Endothelial cell of umbilical vein (primary cell): ENCODE results near the gene KRT3. TPM values are rescaled to one million over a fixed set of nuclear protein-coding genes. Genes with fewer than 3 reads are reported as not detected.

Experiments used
- BruUV-seq: library from RNA; stranded (reverse); fragments of 400-500 nt; replicated peaks from 2 replicates; lab custom pipeline; 2021; lab: Mats Ljungman, UMichigan
- CTCF ChIA-PET: fragments of 300-600, 350-600 bp; sonication (Branson Sonifier 250); formaldehyde crosslinking; loops from one replicate; lab custom pipeline; 2021; ENCODE audit warnings: antibody characterized with exemption, inconsistent platforms; lab: Charles Lee
- POLR2A ChIA-PET: fragments of 300-600, 350-600 bp; sonication (Branson Sonifier 250); formaldehyde crosslinking; loops from one replicate; lab custom pipeline; 2021; ENCODE audit warnings: antibody characterized with exemption, inconsistent platforms; lab: Charles Lee
- DNase-seq: peaks from one replicate; pipeline ENCODE4 v3.0.0-alpha.2; 2011; ENCODE audit warnings: low read depth, low spot score
- FAIRE-seq: peaks from 2 replicates; lab custom pipeline; 2011; peaks lifted over from hg19 to GRCh38; lab: Jason Lieb, UNC
- H2AFZ ChIP-seq: 2 replicates; pipeline ENCODE4 v1.6.0; 2012; ENCODE audit warnings: low read depth, low read length, control low read depth, inconsistent platforms
- H3K27ac ChIP-seq: 2 replicates; pipeline ENCODE4 v1.5.1; 2011; ENCODE audit warnings: low read depth, mild to moderate bottlenecking, control low read depth, low read length, moderate library complexity; ENCODE audit not compliant: insufficient read depth
- H3K27me3 ChIP-seq, 2 experiments: 2 replicates each; pipeline versions ENCODE4 v1.6.0 to v1.6.1; 2011; ENCODE audit warnings: low read length in 2 of 2, mixed read lengths in 1 of 2; ENCODE audit not compliant: control insufficient read depth in 2 of 2, insufficient read depth in 2 of 2
- H3K36me3 ChIP-seq, 2 experiments: 2 replicates in 1 of 2; 3 replicates in 1 of 2; pipeline ENCODE4 v1.5.1; 2011; ENCODE audit warnings: low read length in 2 of 2, mild to moderate bottlenecking in 1 of 2, moderate library complexity in 1 of 2; ENCODE audit not compliant: control insufficient read depth in 2 of 2, insufficient read depth in 2 of 2; ENCODE audit errors: extremely low read depth in 1 of 2
- H3K4me1 ChIP-seq: 3 replicates; pipeline ENCODE4 v1.5.1; 2011; ENCODE audit warnings: mild to moderate bottlenecking, low read length; ENCODE audit not compliant: control insufficient read depth, insufficient read depth; ENCODE audit errors: extremely low read depth
- H3K4me2 ChIP-seq: 2 replicates; pipeline ENCODE4 v1.6.1; 2011; ENCODE audit warnings: low read length, control low read depth, mixed read lengths; ENCODE audit not compliant: insufficient read depth
- H3K4me3 ChIP-seq, 3 experiments: fragments of 200-600 bp in 1 of 3; sonication (generic), shearing (Covaris generic) in 1 of 3; replicated peaks in 1 of 3; 2 replicates each; pipeline ENCODE4 v1.5.1; 2011 to 2016; ENCODE audit warnings: control low read depth in 3 of 3, low read length in 3 of 3, mild to moderate bottlenecking in 2 of 3, inconsistent platforms in 1 of 3, low read depth in 1 of 3, moderate library complexity in 1 of 3; ENCODE audit not compliant: insufficient read depth in 1 of 3
- H3K79me2 ChIP-seq: 2 replicates; pipeline ENCODE4 v1.6.0; 2012; ENCODE audit warnings: low read length, inconsistent platforms; ENCODE audit not compliant: control insufficient read depth, insufficient read depth
- H3K9ac ChIP-seq: replicated peaks from 2 replicates; pipeline ENCODE3; 2011; ENCODE audit warnings: low read length, control low read depth; ENCODE audit not compliant: insufficient read depth; ENCODE audit errors: extremely low read depth
- H3K9me1 ChIP-seq: replicated peaks from 3 replicates; pipeline ENCODE4 v1.6.0; 2011; ENCODE audit warnings: mild to moderate bottlenecking, low read length; ENCODE audit not compliant: control insufficient read depth, insufficient read depth; ENCODE audit errors: extremely low read depth
- H3K9me3 ChIP-seq: replicated peaks from 2 replicates; pipeline ENCODE4 v1.5.1; 2012; ENCODE audit warnings: low read length, inconsistent platforms; ENCODE audit not compliant: control insufficient read depth, insufficient read depth
- H4K20me1 ChIP-seq: replicated peaks from 2 replicates; pipeline ENCODE3; 2011; ENCODE audit warnings: mild to moderate bottlenecking, low read length; ENCODE audit not compliant: control insufficient read depth, insufficient read depth; ENCODE audit errors: extremely low read depth
- CTCF ChIP-seq, 2 donors: IDR thresholded peaks; 1 replicate in 1 of 2; 2 replicates in 1 of 2; pipeline ENCODE4 v1.5.1; 2011; ENCODE audit warnings: low read length in 2 of 2, mild to moderate bottlenecking in 2 of 2, moderate library complexity in 2 of 2, control low read depth in 1 of 2, inconsistent platforms in 1 of 2, low read depth in 1 of 2; ENCODE audit not compliant: insufficient read depth in 1 of 2; ENCODE audit errors: extremely low read depth in 1 of 2
- EZH2 ChIP-seq: IDR thresholded peaks from 2 replicates; pipeline ENCODE4 v1.6.1; 2012; ENCODE audit warnings: borderline replicate concordance, low read depth, mild to moderate bottlenecking, moderate library complexity, low read length, inconsistent platforms; ENCODE audit not compliant: severe bottlenecking
- FOS ChIP-seq: IDR thresholded peaks from 2 replicates; pipeline ENCODE4 v1.6.1; 2011; ENCODE audit warnings: mild to moderate bottlenecking, low read length, moderate library complexity, borderline replicate concordance; ENCODE audit not compliant: insufficient read depth
- GATA2 ChIP-seq: IDR thresholded peaks from 2 replicates; pipeline ENCODE4 v1.7.0; 2011; ENCODE audit warnings: low read depth, mild to moderate bottlenecking, moderate library complexity, mixed read lengths, low read length; ENCODE audit not compliant: insufficient read length, insufficient read depth
- JUN ChIP-seq: IDR thresholded peaks from 2 replicates; pipeline ENCODE4 v1.6.1; 2011; ENCODE audit warnings: borderline replicate concordance, low read depth; ENCODE audit not compliant: insufficient read length, insufficient read depth
- MYC ChIP-seq: IDR thresholded peaks from one replicate; pipeline ENCODE4 v1.6.1; 2011; ENCODE audit warnings: mild to moderate bottlenecking, low read depth, low read length
- POLR2A ChIP-seq: IDR thresholded peaks from 2 replicates; pipeline ENCODE4 v1.6.1; 2012; ENCODE audit warnings: low read depth, mild to moderate bottlenecking, control low read depth, low read length
- POLR2AphosphoS5 ChIP-seq: IDR thresholded peaks from 2 replicates; pipeline ENCODE4 v1.6.1; 2012; ENCODE audit warnings: low read depth, mild to moderate bottlenecking, control low read depth, low read length, moderate library complexity; ENCODE audit not compliant: insufficient read depth
- dilution Hi-C: fragments of 300-500 bp; cut with MboI; formaldehyde crosslinking; loops from one replicate; pipeline ENCODE4 v1.15.0; 2019; ENCODE audit warnings: low sequenced_read_pairs; ENCODE audit not compliant: extremely low pct_ligation_motif_present
- intact Hi-C: fragments of 100-400 bp; cut with micrococcal nuclease; formaldehyde crosslinking; loops from one replicate; pipeline ENCODE4 v1.10.0; 2022
- polyA plus RNA-seq, 4 experiments: library from polyadenylated mRNA; depleted of rRNA in 3 of 4; stranded (reverse) in 3 of 4; unstranded in 1 of 4; fragments of >200 nt; gene quantifications; 2 replicates each; pipeline versions ENCODE4 v1.2.1 to v1.2.3, GENCODE V29; 2011 to 2012; ENCODE audit warnings: missing spikeins in 1 of 4
- total RNA-seq: library from RNA; stranded (reverse); gene quantifications from 2 replicates; pipeline ENCODE4 v1.2.3, GENCODE V29; 2021
- TF ChIP-seq, protein P1 (sequence below): IDR thresholded peaks from 2 replicates; pipeline ENCODE4 v1.6.1; 2011; ENCODE audit not compliant: insufficient read depth, insufficient read length

KRT3 gene
- total and polyA plus RNA-seq, 2 donors (not counting 3 experiments of a cell fraction or from before 2014, with no cell fraction given) = not detected

DNA sequence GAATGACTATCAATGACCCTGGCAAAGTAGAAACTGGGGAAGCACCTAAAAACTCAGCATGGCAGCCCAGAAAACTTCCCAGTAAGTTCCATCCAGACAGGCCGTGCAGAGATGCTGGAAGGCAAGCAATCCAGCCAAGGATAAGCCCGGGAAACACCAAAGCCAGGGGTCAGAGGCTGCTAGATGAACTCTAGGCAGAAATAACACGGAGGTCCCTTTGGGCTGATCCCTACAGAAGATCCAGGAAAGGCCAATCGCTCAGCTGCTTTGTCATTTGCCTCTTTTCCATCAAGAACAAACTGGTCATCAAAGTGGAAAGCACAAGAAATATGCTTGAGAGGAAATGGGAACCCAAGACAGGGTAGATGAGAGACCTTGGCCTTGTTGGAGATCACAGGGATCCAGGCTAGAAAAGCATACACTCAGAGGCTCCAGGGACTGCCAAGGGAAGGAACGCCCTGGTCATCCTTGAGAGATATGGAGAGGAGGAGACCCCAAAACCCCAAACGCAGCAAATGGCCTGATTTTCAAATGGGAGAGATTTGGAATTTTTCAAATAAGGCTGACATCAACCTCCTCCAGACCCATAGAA lies 31.7 kb upstream of the KRT3 start:
- no TSS peak for BruUV-seq
- H2AFZ ChIP-seq = no peak overlapping the region
- intact Hi-C loops (no loop called here), dilution Hi-C loops (no loop called here)
- no peak overlapping the region for H3K4me2 ChIP-seq
- FAIRE-seq = no peak
- no peaks in the 10 kb centered on the region for H4K20me1 ChIP-seq
- H3K4me1 ChIP-seq = no peaks in the 10 kb centered on the region
- no peaks in the 10 kb centered on the region for H3K9me1 ChIP-seq
- DNase-seq = no peak
- ChIA-PET POLR2A (no interaction called here), CTCF (no interaction called here)
- H3K79me2 ChIP-seq = no peaks in the 10 kb centered on the region
- H3K9ac ChIP-seq = no peak overlapping the region
- no peaks in the 10 kb centered on the region for H3K9me3 ChIP-seq
- H3K36me3 ChIP-seq = no peaks in the 10 kb centered on the region
- H3K27ac ChIP-seq = no peak overlapping the region
- TF ChIP-seq FOS = no peak
- TF ChIP-seq MYC = no peak
- TF ChIP-seq, protein P1, sequence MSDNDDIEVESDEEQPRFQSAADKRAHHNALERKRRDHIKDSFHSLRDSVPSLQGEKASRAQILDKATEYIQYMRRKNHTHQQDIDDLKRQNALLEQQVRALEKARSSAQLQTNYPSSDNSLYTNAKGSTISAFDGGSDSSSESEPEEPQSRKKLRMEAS = no peak
- TF ChIP-seq GATA2 = no peak
- no peak for TF ChIP-seq CTCF (IDR thresholded peaks at IDR 0.05; ENCODE audit: extremely low read depth in 1 of 2, insufficient read depth in 1 of 2, low read depth in 1 of 2, low read length in 2 of 2)
- no peak for TF ChIP-seq POLR2A
- no peak for TF ChIP-seq JUN
- TF ChIP-seq EZH2 = no peak
- TF ChIP-seq POLR2AphosphoS5 = no peak
- no peak overlapping the region for H3K4me3 ChIP-seq
- H3K27me3 ChIP-seq = peaks cover 2 to 3% of the 10 kb centered on the region in 2 experiments
